ENCODE results near the gene RSPO4. TPM values are rescaled to one million over a fixed set of nuclear protein-coding genes. Genes with fewer than 3 reads are reported as not detected.

Gene RSPO4
- total RNA-seq, 1 experiment from 2014 or later, result not detected

GRCh38 chr20:961768-962167 is 40.3 kb downstream of the RSPO4 start:
- Histone ChIP-seq H3K9me3 (ENCODE audit: low read depth, low read length, poor library complexity, severe bottlenecking) (no peaks in the 10 kb centered on the region), H3K27ac (ENCODE audit: low read depth, low read length, poor library complexity, severe bottlenecking) (no peak overlapping the region), H3K4me1 (ENCODE audit: insufficient read depth, low read length, poor library complexity, severe bottlenecking) (no peaks in the 10 kb centered on the region), H3K4me3 (ENCODE audit: low read depth, low read length, poor library complexity, severe bottlenecking) (no peak overlapping the region), H3K36me3 (ENCODE audit: insufficient read depth, low read length, poor library complexity, severe bottlenecking) (no peaks in the 10 kb centered on the region), H3K27me3 (replicated peaks; ENCODE audit: insufficient read depth, low read depth, low read length, poor library complexity) (peaks cover 21% of the 10 kb centered on the region)
- TF ChIP-seq CTCF (conservative IDR thresholded peaks at IDR 0.05; ENCODE audit: low read depth, low read length) (no peak), EZH2 (IDR thresholded peaks at IDR 0.05; ENCODE audit: borderline replicate concordance, low read depth, low read length, poor library complexity, severe bottlenecking) (no peak)
- ChIA-PET CTCF (interaction anchor here (0.6 kb wide), 1 partner anchor 134 kb away, joined by 3 read pairs; no protein-coding TSS in a partner anchor), POLR2A (ENCODE audit: low non-redundant PET) (no interaction called here)
- no peak for DNase-seq (ENCODE audit: low spot score)
- intact Hi-C loops (cut with micrococcal nuclease; ENCODE audit: unreplicated experiment), result no loop called here
- no TSS peak for BruUV-seq (replicated peaks)

GRCh38 chr20:959996-960615 is 42.0 kb downstream of the RSPO4 start:
- no TSS peak for BruUV-seq (replicated peaks)
- Histone ChIP-seq H3K4me3 (ENCODE audit: low read depth, low read length, poor library complexity, severe bottlenecking) (no peak overlapping the region), H3K4me1 (ENCODE audit: insufficient read depth, low read length, poor library complexity, severe bottlenecking) (no peaks in the 10 kb centered on the region), H3K27ac (ENCODE audit: low read depth, low read length, poor library complexity, severe bottlenecking) (no peak overlapping the region), H3K9me3 (ENCODE audit: low read depth, low read length, poor library complexity, severe bottlenecking) (no peaks in the 10 kb centered on the region), H3K36me3 (ENCODE audit: insufficient read depth, low read length, poor library complexity, severe bottlenecking) (no peaks in the 10 kb centered on the region), H3K27me3 (replicated peaks; ENCODE audit: insufficient read depth, low read depth, low read length, poor library complexity) (peaks cover 23% of the 10 kb centered on the region)
- POLR2A ChIA-PET (ENCODE audit: low non-redundant PET), result no interaction called here
- DNase-seq (ENCODE audit: low spot score), result no peak
- TF ChIP-seq EZH2 (IDR thresholded peaks at IDR 0.05; ENCODE audit: borderline replicate concordance, low read depth, low read length, poor library complexity, severe bottlenecking) (no peak), CTCF (conservative IDR thresholded peaks at IDR 0.05; ENCODE audit: low read depth, low read length) (no peak)
- intact Hi-C loops (cut with micrococcal nuclease; ENCODE audit: unreplicated experiment), result no loop called here
- CTCF ChIA-PET, result no interaction called here

- H3K27ac ChIP-seq (ENCODE audit: low read depth, low read length, poor library complexity, severe bottlenecking), result no peak overlapping the region
- H3K9me3 ChIP-seq (ENCODE audit: low read depth, low read length, poor library complexity, severe bottlenecking), result no peaks in the 10 kb centered on the region
- ChIA-PET POLR2A (ENCODE audit: low non-redundant PET) (no interaction called here), CTCF (no interaction called here)
- TF ChIP-seq CTCF (conservative IDR thresholded peaks at IDR 0.05; ENCODE audit: low read depth, low read length) (no peak), EZH2 (IDR thresholded peaks at IDR 0.05; ENCODE audit: borderline replicate concordance, low read depth, low read length, poor library complexity, severe bottlenecking) (no peak)
- no peak for DNase-seq (ENCODE audit: low spot score)
- no peaks in the 10 kb centered on the region for H3K36me3 ChIP-seq (ENCODE audit: insufficient read depth, low read length, poor library complexity, severe bottlenecking)
- intact Hi-C loops (cut with micrococcal nuclease; ENCODE audit: unreplicated experiment), result no loop called here
- H3K4me1 ChIP-seq (ENCODE audit: insufficient read depth, low read length, poor library complexity, severe bottlenecking), result no peaks in the 10 kb centered on the region
- BruUV-seq (replicated peaks), result no TSS peak
- H3K27me3 ChIP-seq (replicated peaks; ENCODE audit: insufficient read depth, low read depth, low read length, poor library complexity), result peaks cover 28% of the 10 kb centered on the region
- no peak overlapping the region for H3K4me3 ChIP-seq (ENCODE audit: low read depth, low read length, poor library complexity, severe bottlenecking)
These were observed 42.9 kb downstream of the RSPO4 start for GRCh38 chr20:958936-959815.
